Immature natural killer cell (primary cell): Measurements from ENCODE around the gene IFT74. TPM values are rescaled to one million over a fixed set of nuclear protein-coding genes. Genes with fewer than 3 reads are reported as not detected.

ENCODE experiments used
- DNase-seq, 3 donors: peaks; one replicate each; pipeline ENCODE4 v3.0.0; 2022; ENCODE audit warnings: mixed read lengths in 1 of 3
- H3K27ac Mint-ChIP-seq, 6 donors: one replicate each; pipeline ENCODE4 v1.8.0; 2020; ENCODE audit warnings: mixed read lengths in 6 of 6, mild to moderate bottlenecking in 5 of 6, inconsistent platforms in 4 of 6, moderate library complexity in 3 of 6
- H3K27me3 Mint-ChIP-seq, 3 donors: one replicate each; pipeline ENCODE4 v1.8.0; 2020 to 2021; ENCODE audit warnings: low read depth in 3 of 3, mild to moderate bottlenecking in 3 of 3, mixed read lengths in 3 of 3, moderate library complexity in 3 of 3, inconsistent platforms in 1 of 3
- H3K36me3 Mint-ChIP-seq, 3 donors: one replicate each; pipeline ENCODE4 v1.8.0; 2020; ENCODE audit warnings: mixed read lengths in 3 of 3, inconsistent platforms in 2 of 3, mild to moderate bottlenecking in 2 of 3
- H3K4me1 Mint-ChIP-seq, 2 donors: one replicate each; pipeline ENCODE4 v1.8.0; 2020; ENCODE audit warnings: inconsistent platforms in 2 of 2, mild to moderate bottlenecking in 2 of 2, mixed read lengths in 2 of 2, moderate library complexity in 1 of 2
- H3K4me3 Mint-ChIP-seq, 5 donors: one replicate each; pipeline ENCODE4 v1.8.0; 2020; ENCODE audit warnings: mild to moderate bottlenecking in 5 of 5, mixed read lengths in 5 of 5, inconsistent platforms in 3 of 5, moderate library complexity in 3 of 5
- H3K9me3 Mint-ChIP-seq, 6 donors: one replicate each; pipeline ENCODE4 v1.8.0; 2020; ENCODE audit warnings: mild to moderate bottlenecking in 6 of 6, mixed read lengths in 6 of 6, inconsistent platforms in 4 of 6, moderate library complexity in 3 of 6
- polyA plus RNA-seq, 3 donors: library from polyadenylated mRNA; unstranded; fragments of 300-500 nt; fragmentation: Illumina TruSeq; gene quantifications; one replicate each; pipeline ENCODE4 v1.2.3, GENCODE V29; 2021

The IFT74 gene
- polyA plus RNA-seq, 3 donors from 2014 or later, result 4.3 to 9.7 (median 4.6) TPM

DNA sequence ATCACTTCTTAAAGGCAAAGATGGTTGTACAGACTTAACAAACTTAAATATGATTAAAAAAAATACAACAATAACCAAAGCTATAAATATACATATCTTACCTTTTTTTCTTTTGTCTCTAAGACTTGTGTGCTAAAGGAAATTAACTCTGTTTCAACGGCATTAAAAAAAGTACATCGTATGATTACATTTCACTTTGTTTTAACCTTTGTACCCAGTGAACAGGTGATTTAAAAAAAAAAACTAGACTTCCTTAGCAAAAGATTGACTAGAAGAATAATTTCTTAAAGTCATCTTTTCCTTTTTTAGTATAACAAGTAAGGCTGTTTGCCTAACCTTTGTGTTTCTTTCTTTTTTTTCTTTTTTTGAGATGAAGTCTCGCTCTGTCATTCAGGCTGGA lies 49.3 kb downstream of the IFT74 start, which contains the start of gene LRRC19:
LRRC19 (minus strand) TSS at position 182 of the 400 bp plus-strand sequence. CDS start 5,978 bp downstream, outside the sequence.
- Mint-ChIP-seq H3K4me1 (no peaks in the 10 kb centered on the region), H3K27ac (no peak within 1 kb of the TSS), H3K36me3 (peaks cover 3 to 21% (median 5%) of the 10 kb centered on the region in 3 donors), H3K9me3 (peaks cover 0 to 2% (median 0%) of the 10 kb centered on the region in 6 donors), H3K4me3 (no peak within 1 kb of the TSS), H3K27me3 (peaks cover 0 to 3% (median 0%) of the 10 kb centered on the region in 3 donors)
- no peak for DNase-seq

DNA sequence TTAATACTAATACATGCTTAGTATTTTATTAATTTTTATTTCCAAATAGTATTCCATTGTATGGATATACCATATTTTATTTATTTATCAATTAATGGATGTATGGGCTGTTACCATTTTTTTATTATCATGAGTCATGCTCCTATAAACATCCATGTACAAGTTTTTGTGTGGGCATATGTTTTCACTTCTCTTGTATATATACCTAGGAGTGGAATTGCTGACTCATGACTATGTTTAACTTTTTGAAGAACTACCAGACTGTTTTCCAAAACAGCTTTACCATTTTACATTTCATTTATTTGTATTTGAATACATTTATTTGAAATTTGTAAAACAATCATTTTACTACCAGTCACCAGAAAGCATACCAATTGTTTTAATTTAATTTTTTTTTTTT lies 63.4 kb downstream of the IFT74 start:
- no peak overlapping the region for H3K4me3 Mint-ChIP-seq
- H3K36me3 Mint-ChIP-seq, result peaks cover 17 to 52% (median 40%) of the 10 kb centered on the region in 3 donors
- DNase-seq, result no peak
- H3K4me1 Mint-ChIP-seq, result no peaks in the 10 kb centered on the region
- peaks cover 0 to under 1% (median 0%) of the 10 kb centered on the region in 6 donors for H3K9me3 Mint-ChIP-seq
- no peak overlapping the region for H3K27ac Mint-ChIP-seq
- no peaks in the 10 kb centered on the region for H3K27me3 Mint-ChIP-seq

DNA sequence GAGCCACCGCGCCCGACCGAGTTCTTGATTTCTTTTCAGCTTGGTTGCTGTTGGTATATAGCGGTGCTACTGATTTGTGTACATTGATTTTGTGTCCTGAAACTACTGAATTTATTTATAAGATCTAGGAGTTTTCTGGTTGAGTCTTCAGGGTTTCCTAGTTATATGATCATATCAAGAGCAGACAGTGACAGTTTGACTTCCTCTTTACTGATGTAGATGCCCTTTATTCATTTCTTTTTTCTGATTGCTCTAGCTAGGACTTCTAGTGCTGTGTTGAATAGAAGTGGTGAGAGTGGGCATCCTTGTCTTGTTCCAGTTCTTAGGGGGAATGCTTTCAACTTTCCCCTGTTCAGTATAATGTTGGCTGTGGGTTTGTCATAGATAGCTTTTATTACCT lies 66.7 kb downstream of the IFT74 start:
- no peaks in the 10 kb centered on the region for H3K4me1 Mint-ChIP-seq
- H3K36me3 Mint-ChIP-seq, result peaks cover 24 to 49% (median 48%) of the 10 kb centered on the region in 3 donors
- DNase-seq, result no peak
- no peak overlapping the region for H3K4me3 Mint-ChIP-seq
- H3K27me3 Mint-ChIP-seq, result no peaks in the 10 kb centered on the region
- H3K27ac Mint-ChIP-seq, result no peak overlapping the region
- peaks cover 0 to 2% (median 0%) of the 10 kb centered on the region in 6 donors for H3K9me3 Mint-ChIP-seq

DNA sequence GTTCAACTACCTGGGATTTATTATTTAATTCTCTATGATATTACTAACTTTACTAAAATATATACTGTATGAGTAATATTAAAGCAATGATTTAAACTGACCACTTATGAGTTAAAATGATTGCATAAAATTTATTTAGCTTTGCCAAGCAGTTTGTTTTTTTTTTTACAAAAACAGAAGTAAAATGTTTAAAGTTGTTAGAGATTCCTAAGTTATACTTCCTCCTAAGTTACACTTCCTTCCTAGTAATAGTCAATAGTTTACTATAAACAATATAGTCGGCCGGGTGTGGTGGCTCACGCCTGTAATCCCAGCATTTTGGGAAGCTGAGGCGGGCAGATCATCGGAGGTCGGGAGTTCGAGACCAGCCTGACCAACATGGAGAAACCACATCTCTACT lies 73.0 kb downstream of the IFT74 start:
- Mint-ChIP-seq H3K36me3 (peaks cover 10 to 18% (median 16%) of the 10 kb centered on the region in 3 donors), H3K9me3 (peaks cover 0 to 2% (median 0%) of the 10 kb centered on the region in 6 donors), H3K4me3 (no peak overlapping the region), H3K4me1 (no peaks in the 10 kb centered on the region), H3K27ac (no peak overlapping the region), H3K27me3 (no peaks in the 10 kb centered on the region)
- no peak for DNase-seq

DNA sequence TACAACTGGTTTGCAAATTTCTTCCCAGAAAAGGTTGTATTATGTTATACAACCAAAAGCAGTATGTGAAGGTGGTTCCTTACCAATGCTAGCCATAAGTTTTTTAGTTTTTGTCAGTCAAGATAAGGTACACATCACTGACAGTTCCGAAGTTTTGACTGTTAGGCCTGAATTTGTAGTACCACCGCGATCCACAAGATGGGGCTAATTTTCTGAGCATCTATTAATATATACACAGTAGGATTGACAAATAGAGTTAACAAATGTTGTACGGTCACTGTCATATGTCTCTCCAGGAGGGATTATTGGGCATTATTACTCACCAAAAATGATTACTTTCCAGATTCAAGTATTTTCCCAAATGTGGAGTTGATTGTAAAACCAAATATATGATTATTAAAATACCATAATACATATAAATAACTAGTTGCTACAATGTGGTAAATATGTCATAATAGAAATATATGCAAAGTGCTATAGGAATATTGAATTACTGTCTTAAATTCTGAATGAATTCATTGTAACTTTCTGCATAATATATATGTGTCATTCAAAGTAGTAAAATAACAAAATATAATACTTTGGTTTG lies 77.7 kb downstream of the IFT74 start:
- no peaks in the 10 kb centered on the region for H3K9me3 Mint-ChIP-seq
- DNase-seq, result peak in 2 of 3 donors; percentile 3 to 18

DNA sequence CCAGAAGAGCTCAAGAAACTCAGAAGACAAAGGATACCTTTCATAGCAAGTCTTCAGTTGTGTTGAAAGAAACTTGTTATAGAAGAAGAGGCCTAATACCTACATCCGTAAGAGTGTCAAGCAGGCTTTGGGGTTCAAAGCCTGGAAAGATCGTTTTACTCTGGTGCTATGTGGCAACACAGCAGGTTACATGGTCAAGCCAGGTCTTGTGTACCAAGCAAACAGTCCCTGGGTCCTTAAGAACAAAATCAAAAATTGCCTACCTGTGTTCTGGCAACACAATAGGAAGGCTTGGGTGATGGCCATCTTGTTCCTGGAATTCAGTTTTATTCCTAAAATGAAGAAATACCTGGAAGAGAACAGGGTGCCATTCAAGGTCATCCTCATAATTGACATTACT lies 81.3 kb downstream of the IFT74 start:
- no peak for DNase-seq
- Mint-ChIP-seq H3K4me1 (no peaks in the 10 kb centered on the region), H3K9me3 (no peaks in the 10 kb centered on the region), H3K27ac (no peak overlapping the region), H3K4me3 (no peak overlapping the region), H3K27me3 (no peaks in the 10 kb centered on the region), H3K36me3 (peaks cover 4 to 13% (median 5%) of the 10 kb centered on the region in 3 donors)

More for the DNA sequence above, 77.7 kb downstream of the IFT74 start:
- H3K36me3 Mint-ChIP-seq, result peaks cover 4 to 13% (median 9%) of the 10 kb centered on the region in 3 donors
- no peaks in the 10 kb centered on the region for H3K4me1 Mint-ChIP-seq
- H3K27me3 Mint-ChIP-seq, result no peaks in the 10 kb centered on the region
- H3K4me3 Mint-ChIP-seq, result no peak overlapping the region
- no peak overlapping the region for H3K27ac Mint-ChIP-seq

DNA sequence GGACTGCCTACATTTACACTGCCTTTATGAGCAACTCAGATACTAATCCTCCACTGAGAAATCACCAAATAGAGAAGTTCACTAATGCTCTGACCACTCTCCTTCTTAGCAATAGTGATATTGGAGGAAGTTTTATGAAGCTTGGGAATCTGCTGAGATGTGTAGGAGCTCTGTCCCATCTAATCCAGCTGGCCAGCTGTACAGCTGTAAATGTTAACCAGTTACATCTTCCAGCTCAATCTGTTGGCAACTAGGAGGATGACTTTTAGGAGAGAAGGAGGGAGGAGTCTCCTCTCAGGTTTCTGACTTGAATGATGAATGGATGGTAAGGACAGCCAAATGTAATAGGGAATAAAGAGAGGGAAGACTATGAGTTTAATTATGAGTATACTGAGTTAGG lies 85.5 kb downstream of the IFT74 start:
- peaks cover under 1 to 17% (median 4%) of the 10 kb centered on the region in 3 donors for H3K36me3 Mint-ChIP-seq
- H3K27ac Mint-ChIP-seq, result no peak overlapping the region
- no peaks in the 10 kb centered on the region for H3K9me3 Mint-ChIP-seq
- H3K4me3 Mint-ChIP-seq, result no peak overlapping the region
- H3K27me3 Mint-ChIP-seq, result no peaks in the 10 kb centered on the region
- DNase-seq, result no peak
- H3K4me1 Mint-ChIP-seq, result no peaks in the 10 kb centered on the region

DNA sequence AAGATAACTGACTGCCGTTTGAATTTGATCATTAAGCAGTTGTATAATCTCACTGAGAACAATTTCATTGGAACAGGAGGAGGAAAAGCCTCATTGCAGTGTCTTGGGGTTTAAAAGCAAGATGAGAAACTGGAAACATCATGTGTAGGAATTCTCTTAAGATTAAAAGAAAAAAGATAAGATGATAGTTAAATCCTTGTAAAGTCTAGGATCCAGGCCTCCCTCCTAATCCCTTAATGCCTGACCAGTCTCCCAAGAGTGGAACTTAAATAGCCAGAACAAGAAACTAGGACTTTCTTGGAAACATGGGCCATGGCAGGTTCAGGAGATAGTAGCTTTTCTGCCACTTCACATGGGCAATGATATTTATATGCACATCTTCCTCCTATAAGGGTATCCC lies 86.3 kb downstream of the IFT74 start:
- Mint-ChIP-seq H3K4me1 (no peaks in the 10 kb centered on the region), H3K27ac (no peak overlapping the region), H3K27me3 (no peaks in the 10 kb centered on the region), H3K9me3 (no peaks in the 10 kb centered on the region), H3K4me3 (no peak overlapping the region), H3K36me3 (peaks cover 0 to 14% (median 0%) of the 10 kb centered on the region in 3 donors)
- no peak for DNase-seq

DNA sequence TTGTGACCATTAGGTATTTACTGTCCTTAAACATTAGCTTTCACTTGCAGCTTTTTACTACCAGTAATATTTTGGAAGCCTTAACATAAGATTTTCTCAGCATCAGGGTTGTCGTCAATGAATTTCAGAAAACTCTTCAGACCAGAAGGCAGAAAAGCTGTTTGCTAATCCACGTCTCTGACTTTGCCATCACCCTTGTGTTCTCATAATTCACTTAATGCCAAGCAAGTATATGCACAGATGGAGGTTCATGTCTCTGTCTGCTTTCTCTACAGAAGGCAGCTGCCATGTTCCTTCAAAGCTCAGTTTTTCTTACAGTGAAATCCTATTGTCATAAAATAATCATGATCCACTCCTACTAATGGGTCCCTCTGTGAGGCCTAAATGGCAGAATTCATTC lies 87.0 kb downstream of the IFT74 start:
- Mint-ChIP-seq H3K4me1 (no peaks in the 10 kb centered on the region), H3K9me3 (no peaks in the 10 kb centered on the region), H3K4me3 (no peak overlapping the region), H3K27ac (no peak overlapping the region), H3K27me3 (no peaks in the 10 kb centered on the region), H3K36me3 (peaks cover 0 to 9% (median 0%) of the 10 kb centered on the region in 3 donors)
- no peak for DNase-seq

DNA sequence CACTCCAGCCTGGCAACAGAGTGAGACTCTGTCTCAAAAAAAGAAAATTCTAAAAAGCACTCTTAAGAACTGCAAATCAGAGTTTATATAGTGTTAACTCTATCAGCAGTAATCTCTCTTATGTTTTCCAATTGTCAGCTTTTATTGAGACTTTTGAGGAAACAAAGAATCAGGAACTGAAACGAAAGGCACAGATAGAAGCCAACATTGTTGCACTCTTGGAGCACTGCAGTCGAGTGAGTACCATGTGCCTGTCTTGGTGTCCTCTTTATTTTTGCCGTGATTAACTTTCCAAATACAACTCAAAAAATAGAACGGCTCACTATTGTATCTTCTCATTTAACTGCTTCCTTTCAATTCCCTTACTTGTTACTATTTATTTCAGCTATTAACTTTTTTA lies 90.9 kb downstream of the IFT74 start:
- peaks cover 0 to 23% (median 15%) of the 10 kb centered on the region in 3 donors for H3K36me3 Mint-ChIP-seq
- no peak overlapping the region for H3K4me3 Mint-ChIP-seq
- no peaks in the 10 kb centered on the region for H3K27me3 Mint-ChIP-seq
- H3K4me1 Mint-ChIP-seq, result no peaks in the 10 kb centered on the region
- no peaks in the 10 kb centered on the region for H3K9me3 Mint-ChIP-seq
- H3K27ac Mint-ChIP-seq, result no peak overlapping the region
- no peak for DNase-seq

DNA sequence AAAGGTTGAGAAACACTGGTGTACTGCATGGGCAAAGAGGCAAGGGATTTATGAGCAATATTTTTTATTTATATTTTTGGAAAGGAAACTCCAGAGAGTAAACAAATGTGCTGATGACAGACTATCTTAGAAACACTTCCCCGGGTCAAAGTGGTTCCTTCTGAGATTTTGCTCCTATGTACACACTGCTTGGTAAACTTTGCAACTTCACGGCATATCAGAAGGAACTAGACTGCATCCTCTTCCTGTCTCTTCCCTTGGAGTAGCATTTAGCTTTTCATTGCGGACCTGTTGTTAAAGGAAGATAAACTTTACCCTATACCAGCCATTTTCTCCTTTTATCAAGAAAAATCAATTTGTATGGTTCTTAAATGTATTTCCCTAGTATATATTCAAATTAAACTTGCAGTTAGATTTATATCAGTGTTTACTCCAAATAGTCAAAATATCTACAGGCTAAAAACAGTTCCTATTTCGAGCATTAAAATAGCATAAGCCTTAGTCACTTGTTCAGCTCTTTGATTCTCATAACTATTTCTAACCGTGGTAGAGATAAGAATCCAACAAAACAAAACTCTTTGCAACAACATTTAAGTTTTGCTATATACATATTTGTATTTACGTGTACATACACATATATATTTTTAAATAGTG lies 97.3 kb downstream of the IFT74 start:
- H3K27ac Mint-ChIP-seq, result no peak overlapping the region
- DNase-seq, result no peak
- peaks cover 0 to 33% (median 32%) of the 10 kb centered on the region in 3 donors for H3K36me3 Mint-ChIP-seq
- no peaks in the 10 kb centered on the region for H3K9me3 Mint-ChIP-seq
- no peak overlapping the region for H3K4me3 Mint-ChIP-seq
- no peaks in the 10 kb centered on the region for H3K27me3 Mint-ChIP-seq
- H3K4me1 Mint-ChIP-seq, result no peaks in the 10 kb centered on the region

DNA sequence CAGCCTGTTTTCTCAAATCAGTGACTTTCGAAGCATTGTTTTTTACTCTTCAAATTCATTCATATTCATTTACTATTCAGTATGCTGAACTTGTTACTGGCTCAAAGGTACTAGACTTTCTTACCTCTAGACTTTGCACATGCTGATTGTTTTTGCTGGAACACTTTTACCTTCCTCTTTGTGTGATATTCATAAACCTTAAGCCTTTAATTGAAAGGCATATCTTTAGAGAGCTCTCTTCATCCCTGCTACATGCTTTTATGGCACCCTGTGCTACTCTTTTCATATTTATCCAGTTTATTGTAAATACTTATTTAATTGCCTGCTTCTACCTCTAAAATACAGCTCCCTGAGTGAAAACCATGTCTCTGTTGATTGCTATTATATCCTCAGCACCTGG lies 97.9 kb downstream of the IFT74 start:
- Mint-ChIP-seq H3K36me3 (peaks cover 0 to 32% (median 27%) of the 10 kb centered on the region in 3 donors), H3K4me1 (no peaks in the 10 kb centered on the region), H3K9me3 (no peaks in the 10 kb centered on the region), H3K27me3 (no peaks in the 10 kb centered on the region), H3K4me3 (no peak overlapping the region), H3K27ac (no peak overlapping the region)
- no peak for DNase-seq

DNA sequence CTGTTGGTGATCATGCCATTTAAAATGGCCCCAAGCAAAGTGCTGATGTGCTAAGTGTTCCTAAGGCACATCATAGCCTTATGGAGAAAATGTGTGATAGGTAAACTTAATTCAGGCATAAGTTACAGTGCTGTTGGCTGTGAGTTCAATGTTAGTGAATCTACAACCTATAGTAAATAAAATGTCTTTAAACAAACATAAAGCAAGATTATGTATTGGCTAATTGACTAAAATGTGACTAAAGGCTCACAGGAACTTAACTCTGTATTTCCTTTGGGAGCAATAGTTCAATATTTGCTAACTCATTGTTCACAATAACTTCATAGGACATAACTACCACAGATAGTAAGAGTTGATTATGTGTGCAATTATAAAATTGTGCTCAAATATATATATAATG lies 98.6 kb downstream of the IFT74 start:
- H3K36me3 Mint-ChIP-seq, result peaks cover 0 to 31% (median 22%) of the 10 kb centered on the region in 3 donors
- no peak overlapping the region for H3K27ac Mint-ChIP-seq
- DNase-seq, result no peak

DNA sequence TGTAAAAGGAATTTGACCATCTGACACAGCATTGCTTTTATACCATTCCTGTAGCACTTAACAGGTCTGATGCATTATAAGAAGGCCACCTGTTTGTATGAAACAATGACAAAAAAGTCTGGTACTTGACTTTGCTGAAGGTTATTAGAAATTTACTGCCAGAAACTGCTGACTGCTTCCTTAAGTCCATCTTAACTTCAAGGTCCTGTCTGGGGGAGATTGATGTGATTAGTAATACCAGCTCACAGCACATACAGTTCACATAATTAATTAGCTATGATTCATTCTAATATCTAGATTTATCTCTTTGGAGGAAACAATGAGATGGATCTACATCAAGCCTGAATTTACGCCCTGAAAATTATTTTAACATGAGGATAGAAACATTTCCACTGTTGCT lies 103.2 kb downstream of the IFT74 start:
- H3K4me1 Mint-ChIP-seq, result no peaks in the 10 kb centered on the region
- H3K9me3 Mint-ChIP-seq, result no peaks in the 10 kb centered on the region
- DNase-seq, result no peak
- no peak overlapping the region for H3K27ac Mint-ChIP-seq
- peaks cover 0 to 33% (median 15%) of the 10 kb centered on the region in 3 donors for H3K36me3 Mint-ChIP-seq
- H3K27me3 Mint-ChIP-seq, result no peaks in the 10 kb centered on the region
- no peak overlapping the region for H3K4me3 Mint-ChIP-seq

More for the DNA sequence above, 98.6 kb downstream of the IFT74 start:
- no peaks in the 10 kb centered on the region for H3K27me3 Mint-ChIP-seq
- no peak overlapping the region for H3K4me3 Mint-ChIP-seq
- H3K4me1 Mint-ChIP-seq, result no peaks in the 10 kb centered on the region
- no peaks in the 10 kb centered on the region for H3K9me3 Mint-ChIP-seq
